Natural killer cell (primary cell): ENCODE data around the gene COL23A1. TPM values are rescaled to one million over a fixed set of nuclear protein-coding genes. Genes with fewer than 3 reads are reported as not detected.

Source experiments
- ATAC-seq, 3 donors: fragments of 150-1000 bp in 2 of 3; fragments of 200-7000 bp in 1 of 3; cut with Tn5 transposase; 1 replicate in 1 of 3; 2 replicates in 2 of 3; pipeline ENCODE4 v1.10.0; 2021; ENCODE audit warnings: mild to moderate bottlenecking in 2 of 3, moderate library complexity in 2 of 3
- DNase-seq, 2 donors: peaks; one replicate each; pipeline versions ENCODE4 v3.0.0 to v3.0.0-alpha.2; 2013 to 2021; ENCODE audit warnings: mixed read lengths in 1 of 2
- H3K27ac ChIP-seq: one replicate; pipeline ENCODE4 v1.5.1; 2013; ENCODE audit warnings: mild to moderate bottlenecking, low read length
- H3K27me3 ChIP-seq: one replicate; pipeline ENCODE4 v1.6.1; 2013; ENCODE audit warnings: low read length; ENCODE audit not compliant: control insufficient read depth, insufficient read depth
- H3K36me3 ChIP-seq: one replicate; pipeline ENCODE4 v1.6.1; 2013; ENCODE audit warnings: low read length; ENCODE audit not compliant: control insufficient read depth, insufficient read depth
- H3K4me1 ChIP-seq: one replicate; pipeline ENCODE4 v1.6.1; 2013; ENCODE audit warnings: low read length; ENCODE audit not compliant: control insufficient read depth, insufficient read depth
- H3K4me3 ChIP-seq: one replicate; pipeline ENCODE4 v1.5.1; 2013; ENCODE audit warnings: low read length
- H3K9me3 ChIP-seq: one replicate; pipeline ENCODE4 v1.6.1; 2013; ENCODE audit warnings: low read length; ENCODE audit not compliant: control insufficient read depth, insufficient read depth
- H3K27ac Mint-ChIP-seq, 2 donors: one replicate each; pipeline ENCODE4 v1.8.0; 2022; ENCODE audit warnings: mild to moderate bottlenecking in 2 of 2, mixed read lengths in 2 of 2, moderate library complexity in 1 of 2
- H3K27me3 Mint-ChIP-seq, 2 donors: one replicate each; pipeline ENCODE4 v1.8.0; 2022; ENCODE audit warnings: low read depth in 2 of 2, mixed read lengths in 2 of 2
- H3K36me3 Mint-ChIP-seq: one replicate; pipeline ENCODE4 v1.8.0; 2022; ENCODE audit warnings: mixed read lengths
- H3K4me1 Mint-ChIP-seq, 2 donors: one replicate each; pipeline ENCODE4 v1.8.0; 2022; ENCODE audit warnings: mixed read lengths in 2 of 2
- H3K4me3 Mint-ChIP-seq: one replicate; pipeline ENCODE4 v1.8.0; 2022; ENCODE audit warnings: mild to moderate bottlenecking, moderate library complexity, mixed read lengths
- H3K9me3 Mint-ChIP-seq, 2 donors: one replicate each; pipeline ENCODE4 v1.8.0; 2022; ENCODE audit warnings: mixed read lengths in 2 of 2
- WGBS: methylation state at CpG from one replicate; pipeline ENCODE4 v1.1.7; 2013; ENCODE audit warnings: missing lambda C conversion rate; ENCODE audit not compliant: insufficient coverage; 5-methylcytosine and 5-hydroxymethylcytosine counted together
- intact Hi-C: fragments of 100-400 bp; cut with micrococcal nuclease; formaldehyde crosslinking; loops from one replicate; pipeline ENCODE4 v1.14.2; 2022
- total RNA-seq, 4 donors: library from RNA; stranded (reverse); fragments of 120-200 nt in 1 of 4; gene quantifications; one replicate each; pipeline versions ENCODE4 v1.2.3 to v1.2.4, GENCODE V29; 2013 to 2022
- TF ChIP-seq, protein P1 (sequence below): fragments of 200-600 bp; IDR thresholded peaks from one replicate; pipeline ENCODE4 v1.8.0; 2022; ENCODE audit warnings: antibody characterized with exemption

COL23A1 gene
- total RNA-seq, 3 donors from 2014 or later (not counting 1 experiment from before 2014, with no cell fraction given): 0.15 TPM; not detected in 2

DNA sequence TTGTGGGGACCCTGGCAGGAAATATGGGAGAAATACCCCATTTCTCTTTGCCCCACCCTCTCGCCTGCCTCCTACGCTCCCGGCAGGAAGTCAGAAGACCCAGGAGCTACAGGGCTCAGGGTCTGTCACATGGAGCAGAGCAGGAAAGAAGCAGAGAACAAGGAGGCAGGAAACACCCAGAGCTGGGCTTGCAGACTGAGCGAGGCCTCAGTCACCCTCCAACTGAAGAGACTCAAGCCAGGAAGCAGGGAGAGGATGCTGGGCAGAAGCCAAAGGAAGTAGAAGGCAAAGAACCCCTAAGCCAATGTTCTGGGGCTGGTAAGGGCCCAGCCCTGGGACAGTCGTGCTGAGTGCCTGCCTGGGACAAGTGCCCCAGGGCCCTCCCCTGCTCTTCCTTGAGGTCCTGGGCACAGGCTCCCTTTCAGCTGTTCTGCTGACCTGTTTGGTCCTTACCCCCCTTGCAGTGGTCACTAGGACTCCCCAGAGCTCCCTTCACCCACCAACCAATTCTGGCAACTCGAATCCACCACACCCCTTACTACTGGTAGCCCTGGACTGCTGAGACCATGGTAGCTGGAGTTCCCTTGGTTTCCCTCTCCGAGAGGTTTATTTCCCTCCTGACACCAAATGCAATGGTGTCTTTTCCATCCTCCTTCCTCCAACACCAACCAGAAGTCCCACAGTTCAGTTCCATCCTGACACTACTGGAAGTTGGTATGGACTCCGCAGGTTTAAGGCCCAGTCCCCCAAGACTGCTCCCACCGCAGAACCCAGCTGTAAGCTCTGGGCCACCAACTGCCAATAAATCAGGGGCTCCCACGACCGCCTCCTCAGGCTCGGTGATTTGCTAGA lies 157.5 kb downstream of the COL23A1 start:
- ATAC-seq: no peak
- H3K4me3 ChIP-seq: no peak overlapping the region
- Mint-ChIP-seq H3K4me3 (no peak overlapping the region), H3K27ac (no peak overlapping the region), H3K36me3 (no peaks in the 10 kb centered on the region), H3K9me3 (no peaks in the 10 kb centered on the region), H3K4me1 (no peaks in the 10 kb centered on the region), H3K27me3 (peaks cover 0 to 4% of the 10 kb centered on the region in 2 donors)
- no peaks in the 10 kb centered on the region for H3K4me1 ChIP-seq
- intact Hi-C loops: no loop called here
- no peak overlapping the region for H3K27ac ChIP-seq
- no peaks in the 10 kb centered on the region for H3K36me3 ChIP-seq
- TF ChIP-seq, protein P1, sequence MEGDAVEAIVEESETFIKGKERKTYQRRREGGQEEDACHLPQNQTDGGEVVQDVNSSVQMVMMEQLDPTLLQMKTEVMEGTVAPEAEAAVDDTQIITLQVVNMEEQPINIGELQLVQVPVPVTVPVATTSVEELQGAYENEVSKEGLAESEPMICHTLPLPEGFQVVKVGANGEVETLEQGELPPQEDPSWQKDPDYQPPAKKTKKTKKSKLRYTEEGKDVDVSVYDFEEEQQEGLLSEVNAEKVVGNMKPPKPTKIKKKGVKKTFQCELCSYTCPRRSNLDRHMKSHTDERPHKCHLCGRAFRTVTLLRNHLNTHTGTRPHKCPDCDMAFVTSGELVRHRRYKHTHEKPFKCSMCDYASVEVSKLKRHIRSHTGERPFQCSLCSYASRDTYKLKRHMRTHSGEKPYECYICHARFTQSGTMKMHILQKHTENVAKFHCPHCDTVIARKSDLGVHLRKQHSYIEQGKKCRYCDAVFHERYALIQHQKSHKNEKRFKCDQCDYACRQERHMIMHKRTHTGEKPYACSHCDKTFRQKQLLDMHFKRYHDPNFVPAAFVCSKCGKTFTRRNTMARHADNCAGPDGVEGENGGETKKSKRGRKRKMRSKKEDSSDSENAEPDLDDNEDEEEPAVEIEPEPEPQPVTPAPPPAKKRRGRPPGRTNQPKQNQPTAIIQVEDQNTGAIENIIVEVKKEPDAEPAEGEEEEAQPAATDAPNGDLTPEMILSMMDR: no peak
- H3K9me3 ChIP-seq: no peaks in the 10 kb centered on the region
- no peaks in the 10 kb centered on the region for H3K27me3 ChIP-seq
- 73% methylated on average over 12 of the region's 12 CpGs for WGBS
- no peak for DNase-seq

DNA sequence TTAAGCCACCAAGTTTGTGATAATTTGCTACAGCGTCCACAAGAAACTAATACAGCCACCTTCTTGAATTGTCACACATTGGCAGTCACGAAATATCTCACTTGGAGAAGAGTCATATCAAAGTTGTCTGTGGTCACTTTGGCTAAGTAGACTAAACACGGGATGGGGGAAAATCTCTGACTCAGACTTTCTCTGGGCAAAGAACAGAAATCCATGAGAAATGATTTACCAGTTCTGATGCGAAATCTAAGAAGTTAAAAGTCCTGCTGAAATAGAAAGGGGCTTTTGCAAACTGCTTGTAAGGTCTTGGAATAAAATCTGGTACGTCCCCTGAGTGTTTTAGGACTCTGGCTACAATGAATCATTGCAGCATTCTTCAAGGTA lies 158.4 kb downstream of the COL23A1 start:
- ATAC-seq (no peak), DNase-seq (no peak)
- no peak overlapping the region for H3K4me3 ChIP-seq
- intact Hi-C loops: no loop called here
- H3K27me3 Mint-ChIP-seq: peaks cover 0 to 4% of the 10 kb centered on the region in 2 donors
- no peaks in the 10 kb centered on the region for H3K9me3 ChIP-seq
- 83% methylated on average over 5 of the region's 5 CpGs for WGBS
- no peaks in the 10 kb centered on the region for H3K27me3 ChIP-seq
- H3K27ac Mint-ChIP-seq: no peak overlapping the region
- no peaks in the 10 kb centered on the region for H3K36me3 ChIP-seq
- H3K27ac ChIP-seq: no peak overlapping the region
- no peaks in the 10 kb centered on the region for H3K4me1 Mint-ChIP-seq
- no peaks in the 10 kb centered on the region for H3K9me3 Mint-ChIP-seq
- TF ChIP-seq, protein P1: no peak
- no peaks in the 10 kb centered on the region for H3K4me1 ChIP-seq
- no peaks in the 10 kb centered on the region for H3K36me3 Mint-ChIP-seq
- H3K4me3 Mint-ChIP-seq: no peak overlapping the region

DNA sequence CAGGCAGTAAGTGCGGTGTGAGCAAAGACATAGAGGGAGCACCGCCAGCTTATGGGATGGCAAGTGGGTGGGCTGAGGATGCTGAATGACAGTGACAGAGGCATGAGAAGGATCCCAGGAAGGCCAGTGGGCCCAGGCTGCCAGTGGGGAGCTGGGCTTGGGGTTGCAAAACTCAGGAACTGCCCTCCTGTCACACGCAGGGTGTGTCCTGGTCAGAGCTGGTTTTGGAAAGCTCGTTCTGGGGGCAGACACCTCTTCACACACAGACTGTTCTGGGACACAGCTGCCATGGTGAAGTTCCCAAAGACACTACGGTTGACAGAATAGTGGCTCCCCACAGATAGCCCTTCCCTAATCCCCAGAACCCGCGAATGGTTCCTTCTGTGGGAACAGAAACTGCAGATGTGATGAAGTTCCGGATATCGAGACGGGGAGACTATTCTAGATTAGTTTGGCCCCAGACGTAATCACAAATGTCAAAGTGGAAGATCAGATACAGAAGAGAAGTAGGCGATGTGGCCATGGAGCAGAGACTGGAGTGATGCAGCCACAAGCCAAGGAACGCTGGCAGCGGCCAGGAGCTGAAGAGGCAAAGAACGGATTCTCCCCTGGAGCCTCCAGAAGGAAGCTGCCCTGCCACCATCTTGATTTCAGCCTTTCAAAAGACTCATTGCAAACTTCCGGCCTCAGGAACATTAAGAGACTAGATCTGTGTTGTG lies 159.0 kb downstream of the COL23A1 start:
- no peaks in the 10 kb centered on the region for H3K9me3 ChIP-seq
- DNase-seq (no peak), ATAC-seq (no peak)
- Mint-ChIP-seq H3K4me3 (no peak overlapping the region), H3K27me3 (peaks cover 0 to 4% of the 10 kb centered on the region in 2 donors), H3K9me3 (no peaks in the 10 kb centered on the region), H3K27ac (no peak overlapping the region), H3K4me1 (no peaks in the 10 kb centered on the region), H3K36me3 (no peaks in the 10 kb centered on the region)
- no peak overlapping the region for H3K27ac ChIP-seq
- intact Hi-C loops: no loop called here
- H3K36me3 ChIP-seq: no peaks in the 10 kb centered on the region
- no peak overlapping the region for H3K4me3 ChIP-seq
- H3K27me3 ChIP-seq: no peaks in the 10 kb centered on the region
- 94% methylated on average over 16 of the region's 16 CpGs for WGBS
- TF ChIP-seq, protein P1: no peak
- no peaks in the 10 kb centered on the region for H3K4me1 ChIP-seq
